Measurements from ENCODE around the gene LDOC1. TPM values are rescaled to one million over a fixed set of nuclear protein-coding genes. Genes with fewer than 3 reads are reported as not detected.
"Not testable (repeated sequence)": the region's sequence is repeated elsewhere in the genome, so short reads cannot be mapped to it uniquely, and the experiment has no call there.

Gene LDOC1
- total RNA-seq: 3.3 TPM

GRCh38 chrX:141176586-141177451 is at the start of gene LDOC1:
TSS of gene LDOC1 (minus strand) at chrX:141177129. CDS start at chrX:141177021, 108 bp downstream.
- DNase-seq: peak; percentile 19

- DNase-seq: no peak
Measured at GRCh38 chrX:141221611-141222010, 44.7 kb upstream of the LDOC1 start.

GRCh38 chrX:141220342-141221008 is 43.5 kb upstream of the LDOC1 start:
- DNase-seq: no peak

- no peak for DNase-seq
Measured at GRCh38 chrX:141214196-141214595, 37.3 kb upstream of the LDOC1 start.

GRCh38 chrX:141201962-141202361 is 25.0 kb upstream of the LDOC1 start:
- no peak for DNase-seq

GRCh38 chrX:141188573-141188972 is 11.6 kb upstream of the LDOC1 start:
- not testable (repeated sequence) for DNase-seq

GRCh38 chrX:141185366-141185765 is 8.4 kb upstream of the LDOC1 start:
- DNase-seq: no peak

GRCh38 chrX:141183000-141183399 is 6.1 kb upstream of the LDOC1 start:
- no peak for DNase-seq

- DNase-seq: no peak
Measured at GRCh38 chrX:141180851-141181250, 3.9 kb upstream of the LDOC1 start.

- no peak for DNase-seq
Measured at GRCh38 chrX:141175786-141176185, 1.1 kb downstream of the LDOC1 start.

GRCh38 chrX:141164406-141164805 is 12.5 kb downstream of the LDOC1 start:
- no peak for DNase-seq

- DNase-seq: no peak
Measured at GRCh38 chrX:141158084-141158483, 18.8 kb downstream of the LDOC1 start.

GRCh38 chrX:141155231-141155630 is 21.7 kb downstream of the LDOC1 start:
- not testable (repeated sequence) for DNase-seq

- no peak for DNase-seq
Measured at GRCh38 chrX:141142946-141143345, 34.0 kb downstream of the LDOC1 start.

- DNase-seq: no peak
Measured at GRCh38 chrX:141133272-141133671, 43.7 kb downstream of the LDOC1 start.

- no peak for DNase-seq
Measured at GRCh38 chrX:141127146-141127545, 49.8 kb downstream of the LDOC1 start.

Other genes with a start within 250 kb of the LDOC1 start
- not detected for gene SPANXB1, start 174.5 kb downstream of the LDOC1 start, total RNA-seq
- not detected for gene SPANXC, start 65.4 kb upstream of the LDOC1 start, total RNA-seq